Measurements from ENCODE around the gene THOC1. TPM values are rescaled to one million over a fixed set of nuclear protein-coding genes. Genes with fewer than 3 reads are reported as not detected.

Gene THOC1
- total and polyA plus RNA-seq, 2 of the 8 experiments (the other 6 are each of a cell fraction or from before 2014, with no cell fraction given): 19.1 to 66.4 TPM

- H3K56ac ChIP-seq (replicated peaks; ENCODE audit: insufficient read length, low read depth, low read length): no peak overlapping the region
- H2BK20ac ChIP-seq (ENCODE audit: low read length): no peak overlapping the region
- H3K79me1 ChIP-seq (ENCODE audit: low read depth, low read length): no peaks in the 10 kb centered on the region
- no peak overlapping the region for H3K14ac ChIP-seq (ENCODE audit: insufficient read length)
- peaks cover 8 to 13% of the 10 kb centered on the region in 2 experiments; a peak in 3 of 4 replicates for H3K9me3 ChIP-seq (ENCODE audit: insufficient read depth in 2 of 2, low read depth in 1 of 2, low read length in 1 of 2)
- no peaks in the 10 kb centered on the region for H3K23me2 ChIP-seq (ENCODE audit: low read depth, low read length)
- no peaks in the 10 kb centered on the region for H3K79me2 ChIP-seq (ENCODE audit: control insufficient read depth in 1 of 2, insufficient read depth in 2 of 2, low read length in 2 of 2)
- H3K27ac ChIP-seq (ENCODE audit: low read depth, low read length): no peak overlapping the region
- peaks cover 0 to 1% (median 0%) of the 10 kb centered on the region in 4 experiments; a peak in 1 of 7 replicates for H3K27me3 ChIP-seq (replicated peaks in 1 of 4; ENCODE audit: control insufficient read depth in 3 of 4, extremely low read depth in 1 of 4, insufficient read depth in 3 of 4, low read length in 3 of 4)
- H2AK5ac ChIP-seq (ENCODE audit: low read depth, low read length): no peak overlapping the region
- H2AFZ ChIP-seq (ENCODE audit: low read length): no peak overlapping the region
- FAIRE-seq (no peak), DNase-seq (ENCODE audit: low read depth in 1 of 2, low spot score in 2 of 2) (no peak)
- peaks cover 14 to 90% (median 67%) of the 10 kb centered on the region in 4 experiments; a peak in 7 of 8 replicates for H3K36me3 ChIP-seq (ENCODE audit: control insufficient read depth in 2 of 4, insufficient read depth in 4 of 4, low read length in 3 of 4)
- H4K8ac ChIP-seq (ENCODE audit: extremely low read depth, insufficient read depth, low read length): no peak overlapping the region
- H3K4ac ChIP-seq (replicated peaks; ENCODE audit: insufficient read length, low read depth, low read length): no peak overlapping the region
- H2BK15ac ChIP-seq (ENCODE audit: low read length): no peak overlapping the region
- no peak overlapping the region for H4K91ac ChIP-seq (replicated peaks; ENCODE audit: insufficient read length, low read length)
- H3K4me2 ChIP-seq (ENCODE audit: insufficient read depth in 1 of 2, low read depth in 2 of 2, low read length in 2 of 2): no peak overlapping the region
- no peak overlapping the region for H2BK5ac ChIP-seq (ENCODE audit: low read depth, low read length)
- CTCF ChIA-PET (ENCODE audit: partially characterized antibody): interaction anchor here (1.8 kb wide), 1 partner anchor 11 kb away, joined by 3 read pairs; no protein-coding TSS in a partner anchor
- 90% methylated on average over 5 of the region's 5 CpGs; no CpG with 5 or more reads in 1 of the 2 experiments for WGBS, 2 experiments (ENCODE audit: extremely low coverage in 1 of 2, insufficient coverage in 1 of 2, insufficient read length in 1 of 2, insufficient replicate concordance in 2 of 2, low coverage in 1 of 2, low lambda C conversion rate in 2 of 2, missing lambda C conversion rate in 1 of 2)
- H2BK120ac ChIP-seq (replicated peaks; ENCODE audit: low read depth, low read length): no peak overlapping the region
- 0 out of 7 replicates have a peak, but pooled peaks cover 0 to 3% (median 0%) of the 10 kb centered on the region in 4 experiments for H3K4me1 ChIP-seq (replicated peaks in 1 of 4; ENCODE audit: control insufficient read depth in 3 of 4, insufficient read depth in 4 of 4, low read length in 3 of 4)
- H2BK12ac ChIP-seq (ENCODE audit: low read depth, low read length): no peak overlapping the region
- peaks cover 0 to 3% of the 10 kb centered on the region in 2 experiments for H4K20me1 ChIP-seq (replicated peaks in 1 of 2; ENCODE audit: control insufficient read depth in 1 of 2, insufficient read depth in 2 of 2, low read length in 2 of 2)
- H3K23ac ChIP-seq (ENCODE audit: insufficient read length): no peak overlapping the region
- H4K5ac ChIP-seq (ENCODE audit: insufficient read length, low read depth, low read length): no peak overlapping the region
- no peak overlapping the region for H3K9ac ChIP-seq (replicated peaks in 1 of 4; ENCODE audit: extremely low read depth in 1 of 4, low read depth in 3 of 4, low read length in 3 of 4)
- no peak overlapping the region for H3K18ac ChIP-seq (ENCODE audit: extremely low read depth, low read length)
- POLR2A ChIA-PET (ENCODE audit: partially characterized antibody): no interaction called here
- H3K4me3 ChIP-seq (ENCODE audit: extremely low read depth in 1 of 4, insufficient read depth in 2 of 4, low read depth in 3 of 4, low read length in 4 of 4): no peak overlapping the region
- TF ChIP-seq JUN (IDR thresholded peaks at IDR 0.05; ENCODE audit: low read depth, low read length) (no peak), ZNF274 (IDR thresholded peaks at IDR 0.05; ENCODE audit: borderline replicate concordance, extremely low read depth, low read length) (no peak), RXRA (IDR thresholded peaks at IDR 0.05; ENCODE audit: insufficient read depth, low read depth, low read length) (no peak), SAP30 (IDR thresholded peaks at IDR 0.05; ENCODE audit: insufficient read depth, insufficient replicate concordance, low read length) (no peak), EP300 (IDR thresholded peaks at IDR 0.05; ENCODE audit: borderline replicate concordance in 1 of 2, low read depth in 2 of 2, low read length in 2 of 2) (no peak), HDAC6 (IDR thresholded peaks at IDR 0.05; ENCODE audit: low read depth, low read length) (no peak), BACH1 (IDR thresholded peaks at IDR 0.05; ENCODE audit: low read length) (no peak)
- TF ChIP-seq, protein P1, sequence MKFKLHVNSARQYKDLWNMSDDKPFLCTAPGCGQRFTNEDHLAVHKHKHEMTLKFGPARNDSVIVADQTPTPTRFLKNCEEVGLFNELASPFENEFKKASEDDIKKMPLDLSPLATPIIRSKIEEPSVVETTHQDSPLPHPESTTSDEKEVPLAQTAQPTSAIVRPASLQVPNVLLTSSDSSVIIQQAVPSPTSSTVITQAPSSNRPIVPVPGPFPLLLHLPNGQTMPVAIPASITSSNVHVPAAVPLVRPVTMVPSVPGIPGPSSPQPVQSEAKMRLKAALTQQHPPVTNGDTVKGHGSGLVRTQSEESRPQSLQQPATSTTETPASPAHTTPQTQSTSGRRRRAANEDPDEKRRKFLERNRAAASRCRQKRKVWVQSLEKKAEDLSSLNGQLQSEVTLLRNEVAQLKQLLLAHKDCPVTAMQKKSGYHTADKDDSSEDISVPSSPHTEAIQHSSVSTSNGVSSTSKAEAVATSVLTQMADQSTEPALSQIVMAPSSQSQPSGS (IDR thresholded peaks at IDR 0.05; ENCODE audit: low read length): no peak
- TF ChIP-seq, protein P2, sequence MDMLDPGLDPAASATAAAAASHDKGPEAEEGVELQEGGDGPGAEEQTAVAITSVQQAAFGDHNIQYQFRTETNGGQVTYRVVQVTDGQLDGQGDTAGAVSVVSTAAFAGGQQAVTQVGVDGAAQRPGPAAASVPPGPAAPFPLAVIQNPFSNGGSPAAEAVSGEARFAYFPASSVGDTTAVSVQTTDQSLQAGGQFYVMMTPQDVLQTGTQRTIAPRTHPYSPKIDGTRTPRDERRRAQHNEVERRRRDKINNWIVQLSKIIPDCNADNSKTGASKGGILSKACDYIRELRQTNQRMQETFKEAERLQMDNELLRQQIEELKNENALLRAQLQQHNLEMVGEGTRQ (IDR thresholded peaks at IDR 0.05; ENCODE audit: low read length): no peak
These were observed 52.3 kb downstream of the THOC1 start for GRCh38 chr18:215448-216010.

Measured in H1 (cell line).